HAP-1 (cell line): ENCODE measurements around the gene FBXL12.
"Not testable (repeated sequence)": the region's sequence is repeated elsewhere in the genome, so short reads cannot be mapped to it uniquely, and the experiment has no call there.

Source experiments
- DNase-seq, 2 experiments: peaks; one replicate each; pipeline ENCODE4 v3.0.0-alpha.2; 2016 to 2020; ENCODE audit warnings: low spot score in 2 of 2
- H3K27me3 ChIP-seq: fragments of 250-450 bp; sonication (Bioruptor Pico); 2 replicates; pipeline ENCODE4 v1.5.1; 2020; ENCODE audit warnings: low read depth, mild to moderate bottlenecking, moderate library complexity
- H3K36me3 ChIP-seq: fragments of 250-450 bp; sonication (Bioruptor Pico); replicated peaks from 2 replicates; pipeline ENCODE4 v1.5.1; 2020; ENCODE audit warnings: mild to moderate bottlenecking
- H3K4me1 ChIP-seq: fragments of 250-450 bp; sonication (Bioruptor Pico); 2 replicates; pipeline ENCODE4 v1.5.1; 2020; ENCODE audit warnings: mild to moderate bottlenecking
- H3K4me3 ChIP-seq: fragments of 250-450 bp; sonication (Bioruptor Pico); 2 replicates; pipeline ENCODE4 v1.5.1; 2020; ENCODE audit warnings: mild to moderate bottlenecking, moderate library complexity
- H3K9me3 ChIP-seq: fragments of 250-450 bp; sonication (Bioruptor Pico); 2 replicates; pipeline ENCODE4 v1.5.1; 2020; ENCODE audit warnings: mild to moderate bottlenecking, moderate library complexity
- in situ Hi-C: fragments of 300-500 bp; cut with MboI; formaldehyde crosslinking; loops from 3 replicates; pipeline ENCODE4 v1.14.3; 2020; ENCODE audit warnings: low sequenced_read_pairs, inconsistent platforms, mixed read lengths

Gene FBXL12

GRCh38 chr19:9827289-9828238 is 8.7 kb upstream of the FBXL12 start, which contains the start of gene UBL5:
TSS of gene UBL5 (plus strand) at chr19:9827918. CDS start at chr19:9828338, 420 bp downstream.
- peak; percentile 85 to 94 for DNase-seq
- H3K36me3 ChIP-seq = peaks cover 10% of the 10 kb centered on the region
- in situ Hi-C loops = no loop called here

GRCh38 chr19:9823816-9824215 is 4.9 kb upstream of the FBXL12 start:
- peaks cover 4% of the 10 kb centered on the region; the same call in 1 of the 2 replicates for H3K4me1 ChIP-seq
- in situ Hi-C loops = no loop called here
- no peaks in the 10 kb centered on the region; the same call in none of the 2 replicates for H3K36me3 ChIP-seq
- no peak overlapping the region for H3K4me3 ChIP-seq
- H3K9me3 ChIP-seq = no peaks in the 10 kb centered on the region
- no peak for DNase-seq
- H3K27me3 ChIP-seq = no peaks in the 10 kb centered on the region

More at GRCh38 chr19:9827289-9828238, 8.7 kb upstream of the FBXL12 start, which contains the start of gene UBL5:
- no peaks in the 10 kb centered on the region for H3K4me1 ChIP-seq
- no peaks in the 10 kb centered on the region for H3K27me3 ChIP-seq
- peak within 1 kb of the TSS; percentile 96 for H3K4me3 ChIP-seq
- H3K9me3 ChIP-seq = no peaks in the 10 kb centered on the region

GRCh38 chr19:9820034-9820433 is 1.2 kb upstream of the FBXL12 start:
- DNase-seq, H3K27me3 ChIP-seq, in situ Hi-C loops, H3K36me3 ChIP-seq, H3K9me3 ChIP-seq: not testable (repeated sequence)
- Histone ChIP-seq H3K4me3 (peak overlapping the region; percentile 13), H3K4me1 (peaks cover 12% of the 10 kb centered on the region; the same call in 1 of the 2 replicates)

DNA sequence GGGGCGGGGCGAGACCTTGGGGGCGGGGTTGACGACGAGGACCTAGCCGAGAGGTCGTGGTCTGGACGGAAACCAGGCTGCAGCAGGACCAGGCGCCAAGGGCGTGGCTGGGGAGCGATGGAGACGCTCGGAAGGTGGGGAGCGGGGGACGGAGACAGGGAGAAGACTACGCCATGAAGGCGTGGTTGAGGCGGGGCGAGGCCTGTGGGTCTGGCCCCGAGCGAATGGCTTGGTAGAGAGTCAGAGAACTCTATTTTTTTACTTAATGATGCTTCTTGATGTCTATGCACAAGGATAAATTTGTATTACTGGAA is 674 bp upstream of the FBXL12 start:
- H3K27me3 ChIP-seq = no peaks in the 10 kb centered on the region
- peaks cover 12% of the 10 kb centered on the region; the same call in 1 of the 2 replicates for H3K4me1 ChIP-seq
- DNase-seq = no peak
- H3K4me3 ChIP-seq = peak overlapping the region; percentile 13
- H3K9me3 ChIP-seq = peaks cover 7% of the 10 kb centered on the region
- in situ Hi-C loops = no loop called here
- no peaks in the 10 kb centered on the region; the same call in none of the 2 replicates for H3K36me3 ChIP-seq

- Histone ChIP-seq H3K4me1 (peaks cover 12% of the 10 kb centered on the region; the same call in 1 of the 2 replicates), H3K27me3 (no peaks in the 10 kb centered on the region), H3K9me3 (peaks cover 7% of the 10 kb centered on the region), H3K4me3 (peak overlapping the region; percentile 92), H3K36me3 (peaks cover 3% of the 10 kb centered on the region)
- DNase-seq = no peak
- in situ Hi-C loops = no loop called here
These were observed 625 bp downstream of the FBXL12 start for GRCh38 chr19:9818175-9818733.

- H3K36me3 ChIP-seq = peaks cover 26% of the 10 kb centered on the region
- H3K27me3 ChIP-seq = no peaks in the 10 kb centered on the region
- H3K4me3 ChIP-seq = no peak overlapping the region
- in situ Hi-C loops = no loop called here
- DNase-seq = no peak
- H3K9me3 ChIP-seq = peaks cover 2% of the 10 kb centered on the region
- no peaks in the 10 kb centered on the region for H3K4me1 ChIP-seq
These were observed 7.7 kb downstream of the FBXL12 start for GRCh38 chr19:9811139-9811538.

- DNase-seq = no peak
- H3K4me3 ChIP-seq = no peak overlapping the region
- no peaks in the 10 kb centered on the region for H3K9me3 ChIP-seq
- H3K27me3 ChIP-seq = no peaks in the 10 kb centered on the region
- in situ Hi-C loops = no loop called here
- H3K36me3 ChIP-seq = peaks cover 26% of the 10 kb centered on the region
- no peaks in the 10 kb centered on the region for H3K4me1 ChIP-seq
These were observed 9.7 kb downstream of the FBXL12 start for GRCh38 chr19:9808855-9809824.

GRCh38 chr19:9806803-9807202 is 12.1 kb downstream of the FBXL12 start:
- Histone ChIP-seq H3K27me3 (no peaks in the 10 kb centered on the region), H3K9me3 (no peaks in the 10 kb centered on the region), H3K36me3 (peaks cover 23% of the 10 kb centered on the region), H3K4me3 (no peak overlapping the region), H3K4me1 (no peaks in the 10 kb centered on the region)
- no peak for DNase-seq
- in situ Hi-C loops = no loop called here

- Histone ChIP-seq H3K4me3 (no peak overlapping the region), H3K4me1 (no peaks in the 10 kb centered on the region), H3K36me3 (no peaks in the 10 kb centered on the region), H3K27me3 (no peaks in the 10 kb centered on the region), H3K9me3 (no peaks in the 10 kb centered on the region)
- DNase-seq = peak in 1 of 2 experiments; percentile 40
- in situ Hi-C loops = no loop called here
These were observed 16.9 kb downstream of the FBXL12 start for GRCh38 chr19:9801976-9802375.

GRCh38 chr19:9799162-9799561 is 19.7 kb downstream of the FBXL12 start:
- no peaks in the 10 kb centered on the region for H3K9me3 ChIP-seq
- H3K4me3 ChIP-seq = no peak overlapping the region
- no peaks in the 10 kb centered on the region for H3K27me3 ChIP-seq
- H3K36me3 ChIP-seq = no peaks in the 10 kb centered on the region
- no peak for DNase-seq
- in situ Hi-C loops = loop anchor here (25.0 kb wide), 1 partner anchor 487 kb away; the partner anchor contains the start of genes ZNF559 and ZNF699
- no peaks in the 10 kb centered on the region; the same call in 1 of the 2 replicates for H3K4me1 ChIP-seq

DNA sequence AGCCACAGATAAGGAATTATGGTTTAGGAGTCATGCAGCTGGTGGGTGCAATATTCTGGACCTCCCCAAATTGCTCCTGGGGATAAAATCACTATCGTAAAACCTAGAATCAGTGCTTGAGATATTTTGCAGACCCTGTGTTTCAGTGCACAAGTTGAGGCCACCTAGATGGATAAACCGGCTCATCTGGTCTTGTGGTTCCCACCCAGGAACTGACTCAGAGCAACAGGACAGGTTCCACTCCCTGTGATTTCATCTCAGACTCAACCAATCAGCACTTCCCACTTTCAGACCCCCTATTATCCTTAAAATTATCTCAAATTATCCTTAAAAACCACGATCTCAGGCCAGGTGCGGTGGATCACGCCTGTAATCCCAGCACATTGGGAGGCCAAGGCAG is 21.0 kb downstream of the FBXL12 start:
- Histone ChIP-seq H3K4me3 (no peak overlapping the region), H3K9me3 (no peaks in the 10 kb centered on the region), H3K36me3 (no peaks in the 10 kb centered on the region), H3K27me3 (no peaks in the 10 kb centered on the region), H3K4me1 (no peaks in the 10 kb centered on the region; the same call in 1 of the 2 replicates)
- in situ Hi-C loops = loop anchor here (25.0 kb wide), 1 partner anchor 486 kb away; the partner anchor contains the start of genes ZNF559 and ZNF699
- DNase-seq = no peak

- Histone ChIP-seq H3K9me3 (no peaks in the 10 kb centered on the region), H3K4me3 (no peak overlapping the region), H3K27me3 (no peaks in the 10 kb centered on the region), H3K4me1 (no peaks in the 10 kb centered on the region; the same call in 1 of the 2 replicates), H3K36me3 (no peaks in the 10 kb centered on the region)
- in situ Hi-C loops = loop anchor here (25.0 kb wide), 1 partner anchor 484 kb away; the partner anchor contains the start of genes ZNF559 and ZNF699
- DNase-seq = peak; percentile 84 to 85
These were observed 22.6 kb downstream of the FBXL12 start for GRCh38 chr19:9796113-9796773.
